ENCODE measurements around the gene TEX29. TPM values are rescaled to one million over a fixed set of nuclear protein-coding genes. Genes with fewer than 3 reads are reported as not detected.

The TEX29 gene
- total and polyA plus RNA-seq, 2 of the 4 experiments (the other 2 are of a cell fraction) = 0.46 TPM; not detected in 1

GRCh38 chr13:111341886-111342285 lies 21.4 kb downstream of the TEX29 start:
- no peak overlapping the region for H3K23ac ChIP-seq (ENCODE audit: low read depth, low read length)

More at GRCh38 chr13:111341886-111342285, 21.4 kb downstream of the TEX29 start:
- Histone ChIP-seq H2AK9ac (replicated peaks; ENCODE audit: low read depth, low read length, poor library complexity) (no peak overlapping the region), H3K56ac (ENCODE audit: extremely low read depth, insufficient read depth, low read length) (no peak overlapping the region), H4K91ac (ENCODE audit: insufficient read depth, low read depth, low read length) (no peak overlapping the region), H3K9me1 (ENCODE audit: insufficient read depth, low read length) (peaks cover 4% of the 10 kb centered on the region; the same call in 1 of the 2 replicates), H3K14ac (replicated peaks; ENCODE audit: low read depth, low read length) (no peak overlapping the region), H3K27ac (ENCODE audit: insufficient read depth, low read length) (no peak overlapping the region), H3K9me3 (ENCODE audit: control insufficient read depth, insufficient read depth, low read length) (no peaks in the 10 kb centered on the region), H3K4me3 (ENCODE audit: insufficient read depth, low read depth, low read length) (no peak overlapping the region), H4K5ac (ENCODE audit: low read depth, low read length) (no peak overlapping the region), H3K18ac (ENCODE audit: low read depth, low read length) (no peak overlapping the region), H2BK20ac (ENCODE audit: low read depth, low read length) (no peak overlapping the region), H4K8ac (ENCODE audit: low read depth in 2 of 2, low read length in 2 of 2) (no peak overlapping the region), H3K4me2 (ENCODE audit: low read depth, low read length) (no peak overlapping the region), H3K9ac (ENCODE audit: low read depth, low read length) (no peak overlapping the region), H3K79me1 (ENCODE audit: low read depth in 1 of 2, low read length in 2 of 2) (no peaks in the 10 kb centered on the region), H3K4me1 (ENCODE audit: control insufficient read depth, insufficient read depth, low read length) (peaks cover 16% of the 10 kb centered on the region), H2AK5ac (ENCODE audit: low read depth, low read length) (no peak overlapping the region), H4K20me1 (ENCODE audit: insufficient read depth, low read length) (no peaks in the 10 kb centered on the region), H2AFZ (replicated peaks; ENCODE audit: low read length, poor library complexity) (no peak overlapping the region), H2BK120ac (ENCODE audit: low read depth, low read length) (no peak overlapping the region), H2BK15ac (ENCODE audit: low read depth, low read length) (no peak overlapping the region), H3K27me3 (ENCODE audit: control insufficient read depth, insufficient read depth, low read length) (no peaks in the 10 kb centered on the region), H2BK5ac (ENCODE audit: low read depth, low read length, poor library complexity, severe bottlenecking) (no peak overlapping the region), H3K36me3 (ENCODE audit: control insufficient read depth, insufficient read depth, low read length) (no peaks in the 10 kb centered on the region), H3K4ac (ENCODE audit: low read depth, low read length) (no peak overlapping the region)
- in situ Hi-C loops (cut with MboI; ENCODE audit: low sequenced_read_pairs) (no loop called here), intact Hi-C loops (cut with micrococcal nuclease) (no loop called here), dilution Hi-C loops (cut with HindIII; ENCODE audit: low sequenced_read_pairs, unreplicated experiment) (no loop called here)
- DNase-seq (no peak), ATAC-seq (ENCODE audit: low read depth) (no peak)
- TF ChIP-seq USF2 (IDR thresholded peaks at IDR 0.05; ENCODE audit: low read depth, low read length) = no peak
- no peak for TF ChIP-seq RCOR1 (IDR thresholded peaks at IDR 0.05; ENCODE audit: insufficient replicate concordance, low read length)
- TF ChIP-seq MAZ (IDR thresholded peaks at IDR 0.05; ENCODE audit: borderline replicate concordance, low read depth, low read length) = no peak
- CTCF ChIA-PET = no interaction called here
- no TSS peak for BruUV-seq (replicated peaks)
- WGBS, 2 experiments (ENCODE audit: extremely low coverage in 2 of 2, insufficient read length in 1 of 2) = no CpG with 5 or more reads among the region's 5 CpGs
- POLR2A ChIA-PET (ENCODE audit: unreplicated experiment) = no interaction called here

All from IMR-90 (cell line).